ENCODE measurements around the gene BCL2.

DNA sequence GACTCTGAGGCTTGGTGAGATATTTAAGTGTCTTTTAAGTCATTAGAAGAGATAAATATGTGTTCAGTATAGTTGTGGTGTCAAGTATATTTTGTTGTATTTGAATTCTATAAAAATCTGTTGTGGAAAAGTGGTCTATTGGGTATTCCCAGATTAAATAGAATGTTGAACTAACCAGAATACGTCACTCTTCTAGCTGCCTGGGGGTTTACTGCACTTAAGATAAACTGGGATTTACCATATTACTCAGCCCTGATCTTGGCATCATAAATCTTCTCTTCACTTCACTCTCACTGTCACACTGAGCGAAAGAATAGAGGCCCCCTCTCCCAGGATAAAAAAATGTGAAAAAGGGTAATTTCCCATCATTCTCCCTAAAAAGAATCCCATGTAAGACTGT is 129.8 kb downstream of the BCL2 start:
- TF ChIP-seq, protein P1, sequence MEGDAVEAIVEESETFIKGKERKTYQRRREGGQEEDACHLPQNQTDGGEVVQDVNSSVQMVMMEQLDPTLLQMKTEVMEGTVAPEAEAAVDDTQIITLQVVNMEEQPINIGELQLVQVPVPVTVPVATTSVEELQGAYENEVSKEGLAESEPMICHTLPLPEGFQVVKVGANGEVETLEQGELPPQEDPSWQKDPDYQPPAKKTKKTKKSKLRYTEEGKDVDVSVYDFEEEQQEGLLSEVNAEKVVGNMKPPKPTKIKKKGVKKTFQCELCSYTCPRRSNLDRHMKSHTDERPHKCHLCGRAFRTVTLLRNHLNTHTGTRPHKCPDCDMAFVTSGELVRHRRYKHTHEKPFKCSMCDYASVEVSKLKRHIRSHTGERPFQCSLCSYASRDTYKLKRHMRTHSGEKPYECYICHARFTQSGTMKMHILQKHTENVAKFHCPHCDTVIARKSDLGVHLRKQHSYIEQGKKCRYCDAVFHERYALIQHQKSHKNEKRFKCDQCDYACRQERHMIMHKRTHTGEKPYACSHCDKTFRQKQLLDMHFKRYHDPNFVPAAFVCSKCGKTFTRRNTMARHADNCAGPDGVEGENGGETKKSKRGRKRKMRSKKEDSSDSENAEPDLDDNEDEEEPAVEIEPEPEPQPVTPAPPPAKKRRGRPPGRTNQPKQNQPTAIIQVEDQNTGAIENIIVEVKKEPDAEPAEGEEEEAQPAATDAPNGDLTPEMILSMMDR (IDR thresholded peaks at IDR 0.05): no peak
- TF ChIP-seq POLR2A (IDR thresholded peaks at IDR 0.05) (no peak), EP300 (IDR thresholded peaks at IDR 0.05; ENCODE audit: low read depth) (no peak), POLR2AphosphoS5 (IDR thresholded peaks at IDR 0.05) (no peak)

Measured in transverse colon (tissue), 4 donors.